CD14-positive monocyte (primary cell): ENCODE measurements around the gene ZNF717. TPM values are rescaled to one million over a fixed set of nuclear protein-coding genes. Genes with fewer than 3 reads are reported as not detected.

Source experiments
- DNase-seq, 3 donors: peaks; one replicate each; pipeline ENCODE4 v3.0.0-alpha.2; 2011 to 2022
- H2AFZ ChIP-seq: 2 replicates; pipeline ENCODE4 v1.6.0; 2012; ENCODE audit warnings: mild to moderate bottlenecking, low read depth, low read length, inconsistent platforms; ENCODE audit not compliant: insufficient read depth, poor library complexity, severe bottlenecking
- H3K27ac ChIP-seq, 2 donors: 1 replicate in 1 of 2; 2 replicates in 1 of 2; pipeline ENCODE4 v1.5.1; 2012 to 2013; ENCODE audit warnings: low read length in 2 of 2, control low read depth in 1 of 2, inconsistent platforms in 1 of 2, low read depth in 1 of 2, mild to moderate bottlenecking in 1 of 2
- H3K27me3 ChIP-seq, 2 donors: one replicate each; pipeline versions ENCODE4 v1.6.0 to v1.6.1; 2011 to 2013; ENCODE audit warnings: low read length in 2 of 2; ENCODE audit not compliant: control insufficient read depth in 2 of 2, insufficient read depth in 2 of 2
- H3K36me3 ChIP-seq, 2 donors: replicated peaks in 1 of 2; 1 replicate in 1 of 2; 2 replicates in 1 of 2; pipeline versions ENCODE4 v1.5.1 to v1.6.1; 2012 to 2013; ENCODE audit warnings: low read length in 2 of 2, control low read depth in 1 of 2, inconsistent platforms in 1 of 2, mild to moderate bottlenecking in 1 of 2; ENCODE audit not compliant: insufficient read depth in 2 of 2, control insufficient read depth in 1 of 2
- H3K4me1 ChIP-seq, 2 donors: 1 replicate in 1 of 2; 2 replicates in 1 of 2; pipeline versions ENCODE4 v1.5.1 to v1.6.1; 2012 to 2013; ENCODE audit warnings: low read length in 2 of 2, control low read depth in 1 of 2, inconsistent platforms in 1 of 2, mild to moderate bottlenecking in 1 of 2, moderate library complexity in 1 of 2; ENCODE audit not compliant: insufficient read depth in 2 of 2, control insufficient read depth in 1 of 2
- H3K4me2 ChIP-seq: replicated peaks from 2 replicates; pipeline ENCODE3; 2012; ENCODE audit warnings: low read length, moderate library complexity, mild to moderate bottlenecking; ENCODE audit not compliant: poor library complexity, severe bottlenecking; ENCODE audit errors: extremely low read depth
- H3K4me3 ChIP-seq, 3 experiments: fragments of 200-600 bp in 1 of 3; sonication (generic) in 1 of 3; replicated peaks in 1 of 3; 1 replicate in 2 of 3; 2 replicates in 1 of 3; pipeline ENCODE4 v1.5.1; 2011 to 2013; ENCODE audit warnings: low read length in 3 of 3, mild to moderate bottlenecking in 3 of 3, control low read depth in 2 of 3, low read depth in 2 of 3, inconsistent platforms in 1 of 3, moderate library complexity in 1 of 3
- H3K79me2 ChIP-seq: 2 replicates; pipeline ENCODE4 v1.6.0; 2012; ENCODE audit warnings: mild to moderate bottlenecking, control low read depth, inconsistent platforms, low read length, moderate library complexity; ENCODE audit not compliant: insufficient read depth
- H3K9ac ChIP-seq: 2 replicates; pipeline ENCODE4 v1.6.0; 2017; ENCODE audit warnings: low read length, mild to moderate bottlenecking; ENCODE audit not compliant: insufficient read depth, poor library complexity, severe bottlenecking
- H3K9me3 ChIP-seq, 2 donors: replicated peaks in 1 of 2; 1 replicate in 1 of 2; 2 replicates in 1 of 2; pipeline versions ENCODE4 v1.5.1 to v1.6.1; 2012 to 2013; ENCODE audit warnings: low read length in 2 of 2, control low read depth in 1 of 2; ENCODE audit not compliant: control insufficient read depth in 1 of 2, insufficient read depth in 1 of 2
- H4K20me1 ChIP-seq: 2 replicates; pipeline ENCODE4 v1.6.0; 2012; ENCODE audit warnings: mild to moderate bottlenecking, low read length, control low read depth, moderate library complexity; ENCODE audit not compliant: insufficient read depth
- H3K27ac Mint-ChIP-seq, 7 donors: one replicate each; pipeline ENCODE4 v1.8.0; 2020; ENCODE audit warnings: mild to moderate bottlenecking in 7 of 7, mixed read lengths in 7 of 7, moderate library complexity in 6 of 7, inconsistent platforms in 2 of 7
- H3K27me3 Mint-ChIP-seq, 3 donors: one replicate each; pipeline ENCODE4 v1.8.0; 2021 to 2022; ENCODE audit warnings: low read depth in 3 of 3, mild to moderate bottlenecking in 3 of 3, mixed read lengths in 3 of 3, moderate library complexity in 3 of 3, inconsistent platforms in 1 of 3
- H3K36me3 Mint-ChIP-seq, 2 donors: one replicate each; pipeline ENCODE4 v1.8.0; 2020; ENCODE audit warnings: mixed read lengths in 2 of 2, inconsistent platforms in 1 of 2, mild to moderate bottlenecking in 1 of 2
- H3K4me1 Mint-ChIP-seq: one replicate; pipeline ENCODE4 v1.8.0; 2020; ENCODE audit warnings: mild to moderate bottlenecking, mixed read lengths
- H3K4me3 Mint-ChIP-seq, 2 donors: one replicate each; pipeline ENCODE4 v1.8.0; 2020; ENCODE audit warnings: mild to moderate bottlenecking in 2 of 2, mixed read lengths in 2 of 2, moderate library complexity in 1 of 2
- H3K9me3 Mint-ChIP-seq, 7 donors: one replicate each; pipeline ENCODE4 v1.8.0; 2020 to 2022; ENCODE audit warnings: mixed read lengths in 7 of 7, mild to moderate bottlenecking in 6 of 7, moderate library complexity in 6 of 7, inconsistent platforms in 2 of 7
- CTCF ChIP-seq: fragments of 200-600 bp; IDR thresholded peaks from one replicate; pipeline ENCODE4 v1.8.0; 2022; ENCODE audit warnings: antibody characterized with exemption, mild to moderate bottlenecking
- WGBS: methylation state at CpG from one replicate; pipeline ENCODE4 v1.1.5; 2013; ENCODE audit warnings: missing lambda C conversion rate; ENCODE audit not compliant: insufficient coverage; 5-methylcytosine and 5-hydroxymethylcytosine counted together
- intact Hi-C, 2 donors: fragments of 100-400 bp; cut with micrococcal nuclease; formaldehyde crosslinking; loops; one replicate each; pipeline versions ENCODE4 v1.15.0 to v1.15.1; 2023
- polyA plus RNA-seq, 3 donors: library from polyadenylated mRNA; depleted of rRNA in 1 of 3; unstranded in 2 of 3; stranded (reverse) in 1 of 3; fragments of 300-500 nt in 2 of 3; fragments of >200 nt in 1 of 3; fragmentation: Illumina TruSeq in 2 of 3; gene quantifications; 1 replicate in 2 of 3; 2 replicates in 1 of 3; pipeline ENCODE4 v1.2.3, GENCODE V29; 2012 to 2021

The ZNF717 gene
- polyA plus RNA-seq, 3 donors, result 3.4 to 4.2 (median 3.4) TPM

GRCh38 chr3:75768303-75769017, 16.9 kb downstream of the ZNF717 start:
- no peaks in the 10 kb centered on the region for H4K20me1 ChIP-seq
- H3K36me3 ChIP-seq, result peaks cover 0 to 29% of the 10 kb centered on the region in 2 donors
- no peak overlapping the region for H3K27ac Mint-ChIP-seq
- no CpG with 5 or more reads among the region's 7 CpGs for WGBS
- peaks cover 19 to 68% of the 10 kb centered on the region in 2 donors for H3K36me3 Mint-ChIP-seq
- no peak overlapping the region for H3K9ac ChIP-seq
- no peak for DNase-seq
- H3K27ac ChIP-seq, result no peak overlapping the region
- H3K4me1 ChIP-seq, result no peaks in the 10 kb centered on the region
- H3K79me2 ChIP-seq, result no peaks in the 10 kb centered on the region
- H3K27me3 ChIP-seq, result no peaks in the 10 kb centered on the region
- H2AFZ ChIP-seq, result no peak overlapping the region
- no peak overlapping the region for H3K4me3 Mint-ChIP-seq
- H3K4me3 ChIP-seq, result no peak overlapping the region
- H3K27me3 Mint-ChIP-seq, result peaks cover 0 to 2% (median 0%) of the 10 kb centered on the region in 3 donors
- no peak for TF ChIP-seq CTCF
- H3K4me2 ChIP-seq, result no peak overlapping the region
- intact Hi-C loops, result no loop called here
- no peaks in the 10 kb centered on the region for H3K4me1 Mint-ChIP-seq
- H3K9me3 ChIP-seq, result peaks cover 68 to 71% of the 10 kb centered on the region in 2 donors
- H3K9me3 Mint-ChIP-seq, result peaks cover 32 to 82% (median 75%) of the 10 kb centered on the region in 7 donors

- Histone ChIP-seq H3K79me2 (no peaks in the 10 kb centered on the region), H2AFZ (no peak overlapping the region), H3K27me3 (no peaks in the 10 kb centered on the region), H3K36me3 (peaks cover 2 to 41% of the 10 kb centered on the region in 2 donors), H3K4me2 (no peak overlapping the region), H3K4me3 (peak overlapping the region in 1 of 3 experiments; percentile 30), H3K9ac (no peak overlapping the region), H4K20me1 (no peaks in the 10 kb centered on the region), H3K27ac (no peak overlapping the region), H3K9me3 (peaks cover 55 to 92% of the 10 kb centered on the region in 2 donors), H3K4me1 (no peaks in the 10 kb centered on the region)
- no peak for TF ChIP-seq CTCF
- Mint-ChIP-seq H3K4me1 (no peaks in the 10 kb centered on the region), H3K27ac (no peak overlapping the region), H3K36me3 (peaks cover 22 to 29% of the 10 kb centered on the region in 2 donors), H3K9me3 (peaks cover 40 to 92% (median 82%) of the 10 kb centered on the region in 7 donors), H3K4me3 (no peak overlapping the region), H3K27me3 (no peaks in the 10 kb centered on the region)
- 100% methylated on average over 2 of the region's 7 CpGs for WGBS
- no peak for DNase-seq
- intact Hi-C loops, result no loop called here
These were observed 47.4 kb downstream of the ZNF717 start for GRCh38 chr3:75737831-75738493.
